GM19397 (cell line): ENCODE results near the gene CLUH.
"Not testable (repeated sequence)": the region's sequence is repeated elsewhere in the genome, so short reads cannot be mapped to it uniquely, and the experiment has no call there.

ENCODE experiments used
- ATAC-seq: cut with Tn5 transposase; IDR thresholded peaks from one replicate; pipeline ENCODE4 v1.9.1; 2021; ENCODE audit warnings: mild to moderate bottlenecking, moderate library complexity; ENCODE audit not compliant: unreplicated experiment

The CLUH gene

GRCh38 chr17:2689411-2690164, 22.0 kb downstream of the CLUH start:
- ATAC-seq = no peak

- no peak for ATAC-seq
These were observed 22.9 kb downstream of the CLUH start for GRCh38 chr17:2688351-2689342.

- no peak for ATAC-seq
These were observed 24.5 kb downstream of the CLUH start for GRCh38 chr17:2687074-2687418.

- ATAC-seq = no peak
These were observed 25.9 kb downstream of the CLUH start for GRCh38 chr17:2685696-2686095.

- ATAC-seq = no peak
These were observed 27.0 kb downstream of the CLUH start for GRCh38 chr17:2684549-2684948.

GRCh38 chr17:2683912-2684311, 27.7 kb downstream of the CLUH start:
- ATAC-seq = no peak

- no peak for ATAC-seq
These were observed 29.2 kb downstream of the CLUH start for GRCh38 chr17:2682176-2682938.

GRCh38 chr17:2681650-2682049, 29.9 kb downstream of the CLUH start:
- no peak for ATAC-seq

- no peak for ATAC-seq
These were observed 30.6 kb downstream of the CLUH start for GRCh38 chr17:2680961-2681360.

GRCh38 chr17:2679247-2679646, 32.3 kb downstream of the CLUH start:
- not testable (repeated sequence) for ATAC-seq

GRCh38 chr17:2672026-2672425, 39.5 kb downstream of the CLUH start:
- ATAC-seq = no peak

GRCh38 chr17:2660410-2660809, 51.2 kb downstream of the CLUH start:
- ATAC-seq = not testable (repeated sequence)

- not testable (repeated sequence) for ATAC-seq
These were observed 52.2 kb downstream of the CLUH start for GRCh38 chr17:2659337-2659736.

GRCh38 chr17:2656283-2656682, 55.3 kb downstream of the CLUH start:
- ATAC-seq = no peak

GRCh38 chr17:2655546-2655945, 56.0 kb downstream of the CLUH start:
- no peak for ATAC-seq

GRCh38 chr17:2652911-2653310, 58.7 kb downstream of the CLUH start:
- ATAC-seq = not testable (repeated sequence)

- ATAC-seq = no peak
These were observed 62.4 kb downstream of the CLUH start for GRCh38 chr17:2649191-2649590.

GRCh38 chr17:2647957-2648356, 63.6 kb downstream of the CLUH start:
- no peak for ATAC-seq

- no peak for ATAC-seq
These were observed 66.6 kb downstream of the CLUH start for GRCh38 chr17:2644971-2645370.
